ENCODE data around the gene PXK.

PXK gene

GRCh38 chr3:58404396-58404795, 71.7 kb downstream of the PXK start:
- no peak for DNase-seq (ENCODE audit: low read depth, low spot score)
- Histone ChIP-seq H3K27ac (no peak overlapping the region), H3K36me3 (ENCODE audit: insufficient read depth, low read length) (no peaks in the 10 kb centered on the region; the same call in 1 of the 2 replicates), H3K9me3 (ENCODE audit: low read depth, low read length) (no peaks in the 10 kb centered on the region), H3K4me3 (no peak overlapping the region), H3K9ac (ENCODE audit: insufficient read length) (no peak overlapping the region)
- TF ChIP-seq POLR2AphosphoS5 (IDR thresholded peaks at IDR 0.05; ENCODE audit: borderline replicate concordance, low read depth, low read length): no peak
- no peak for TF ChIP-seq EZH2 (IDR thresholded peaks at IDR 0.05)
- no peak for TF ChIP-seq FOXP2 (optimal IDR thresholded peaks at IDR 0.05; ENCODE audit: control extremely low read depth, extremely low read length, insufficient read depth)

GRCh38 chr3:58408906-58409305, 76.2 kb downstream of the PXK start:
- no peaks in the 10 kb centered on the region; the same call in 1 of the 2 replicates for H3K36me3 ChIP-seq (ENCODE audit: insufficient read depth, low read length)
- H3K9me3 ChIP-seq (ENCODE audit: low read depth, low read length): no peaks in the 10 kb centered on the region
- no peak overlapping the region for H3K27ac ChIP-seq
- no peak overlapping the region for H3K4me3 ChIP-seq
- TF ChIP-seq FOXP2 (optimal IDR thresholded peaks at IDR 0.05; ENCODE audit: control extremely low read depth, extremely low read length, insufficient read depth) (no peak), EZH2 (IDR thresholded peaks at IDR 0.05) (no peak), POLR2AphosphoS5 (IDR thresholded peaks at IDR 0.05; ENCODE audit: borderline replicate concordance, low read depth, low read length) (no peak)
- DNase-seq (ENCODE audit: low read depth, low spot score): no peak
- no peak overlapping the region for H3K9ac ChIP-seq (ENCODE audit: insufficient read length)

- no peak for TF ChIP-seq EZH2 (IDR thresholded peaks at IDR 0.05)
- TF ChIP-seq FOXP2 (optimal IDR thresholded peaks at IDR 0.05; ENCODE audit: control extremely low read depth, extremely low read length, insufficient read depth): no peak
- TF ChIP-seq POLR2AphosphoS5 (IDR thresholded peaks at IDR 0.05; ENCODE audit: borderline replicate concordance, low read depth, low read length): no peak
- DNase-seq (ENCODE audit: low read depth, low spot score): no peak
- Histone ChIP-seq H3K4me3 (no peak overlapping the region), H3K9me3 (ENCODE audit: low read depth, low read length) (no peaks in the 10 kb centered on the region), H3K27ac (no peak overlapping the region), H3K36me3 (ENCODE audit: insufficient read depth, low read length) (no peaks in the 10 kb centered on the region; the same call in 1 of the 2 replicates), H3K9ac (ENCODE audit: insufficient read length) (no peak overlapping the region)
Observed at GRCh38 chr3:58409663-58410062, 77.0 kb downstream of the PXK start.

- H3K9me3 ChIP-seq (ENCODE audit: low read depth, low read length): no peaks in the 10 kb centered on the region
- H3K36me3 ChIP-seq (ENCODE audit: insufficient read depth, low read length): no peaks in the 10 kb centered on the region; the same call in 1 of the 2 replicates
Observed at GRCh38 chr3:58411036-58411435, 78.3 kb downstream of the PXK start.

GRCh38 chr3:58411851-58412830, 79.4 kb downstream of the PXK start:
- TF ChIP-seq EZH2 (IDR thresholded peaks at IDR 0.05): no peak
- TF ChIP-seq FOXP2 (optimal IDR thresholded peaks at IDR 0.05; ENCODE audit: control extremely low read depth, extremely low read length, insufficient read depth): no peak
- TF ChIP-seq POLR2AphosphoS5 (IDR thresholded peaks at IDR 0.05; ENCODE audit: borderline replicate concordance, low read depth, low read length): no peak
- Histone ChIP-seq H3K4me3 (no peak overlapping the region), H3K36me3 (ENCODE audit: insufficient read depth, low read length) (no peaks in the 10 kb centered on the region; the same call in 1 of the 2 replicates), H3K27ac (no peak overlapping the region), H3K9me3 (ENCODE audit: low read depth, low read length) (no peaks in the 10 kb centered on the region), H3K9ac (ENCODE audit: insufficient read length) (no peak overlapping the region)
- no peak for DNase-seq (ENCODE audit: low read depth, low spot score)

More at GRCh38 chr3:58411036-58411435, 78.3 kb downstream of the PXK start:
- Histone ChIP-seq H3K4me3 (no peak overlapping the region), H3K9ac (ENCODE audit: insufficient read length) (no peak overlapping the region), H3K27ac (no peak overlapping the region)
- DNase-seq (ENCODE audit: low read depth, low spot score): no peak
- TF ChIP-seq EZH2 (IDR thresholded peaks at IDR 0.05): no peak
- TF ChIP-seq POLR2AphosphoS5 (IDR thresholded peaks at IDR 0.05; ENCODE audit: borderline replicate concordance, low read depth, low read length): no peak
- no peak for TF ChIP-seq FOXP2 (optimal IDR thresholded peaks at IDR 0.05; ENCODE audit: control extremely low read depth, extremely low read length, insufficient read depth)

- H3K36me3 ChIP-seq (ENCODE audit: insufficient read depth, low read length): no peaks in the 10 kb centered on the region
- H3K9ac ChIP-seq (ENCODE audit: insufficient read length): no peak overlapping the region
- H3K9me3 ChIP-seq (ENCODE audit: low read depth, low read length): no peaks in the 10 kb centered on the region
- no peak for TF ChIP-seq EZH2 (IDR thresholded peaks at IDR 0.05)
- no peak for TF ChIP-seq POLR2AphosphoS5 (IDR thresholded peaks at IDR 0.05; ENCODE audit: borderline replicate concordance, low read depth, low read length)
- no peak for TF ChIP-seq FOXP2 (optimal IDR thresholded peaks at IDR 0.05; ENCODE audit: control extremely low read depth, extremely low read length, insufficient read depth)
- no peak overlapping the region for H3K27ac ChIP-seq
- peak; percentile 14 for DNase-seq (ENCODE audit: low read depth, low spot score)
- no peak overlapping the region for H3K4me3 ChIP-seq
Observed at GRCh38 chr3:58414538-58415197, 82.0 kb downstream of the PXK start.

- H3K27ac ChIP-seq: no peak overlapping the region
- TF ChIP-seq EZH2 (IDR thresholded peaks at IDR 0.05): no peak
- TF ChIP-seq POLR2AphosphoS5 (IDR thresholded peaks at IDR 0.05; ENCODE audit: borderline replicate concordance, low read depth, low read length): no peak
- no peak for TF ChIP-seq FOXP2 (optimal IDR thresholded peaks at IDR 0.05; ENCODE audit: control extremely low read depth, extremely low read length, insufficient read depth)
- H3K9me3 ChIP-seq (ENCODE audit: low read depth, low read length): no peaks in the 10 kb centered on the region
- no peak for DNase-seq (ENCODE audit: low read depth, low spot score)
- no peak overlapping the region for H3K4me3 ChIP-seq
- H3K9ac ChIP-seq (ENCODE audit: insufficient read length): no peak overlapping the region
- H3K36me3 ChIP-seq (ENCODE audit: insufficient read depth, low read length): no peaks in the 10 kb centered on the region
Observed at GRCh38 chr3:58416191-58416590, 83.5 kb downstream of the PXK start.

GRCh38 chr3:58417075-58417474, 84.4 kb downstream of the PXK start:
- no peak for DNase-seq (ENCODE audit: low read depth, low spot score)
- H3K9me3 ChIP-seq (ENCODE audit: low read depth, low read length): no peaks in the 10 kb centered on the region
- H3K9ac ChIP-seq (ENCODE audit: insufficient read length): no peak overlapping the region
- H3K4me3 ChIP-seq: no peak overlapping the region
- H3K27ac ChIP-seq: no peak overlapping the region
- no peaks in the 10 kb centered on the region for H3K36me3 ChIP-seq (ENCODE audit: insufficient read depth, low read length)
- no peak for TF ChIP-seq FOXP2 (optimal IDR thresholded peaks at IDR 0.05; ENCODE audit: control extremely low read depth, extremely low read length, insufficient read depth)
- no peak for TF ChIP-seq POLR2AphosphoS5 (IDR thresholded peaks at IDR 0.05; ENCODE audit: borderline replicate concordance, low read depth, low read length)
- TF ChIP-seq EZH2 (IDR thresholded peaks at IDR 0.05): no peak

Measured in SK-N-MC (cell line).